ENCODE data around the gene EME1. TPM values are rescaled to one million over a fixed set of nuclear protein-coding genes. Genes with fewer than 3 reads are reported as not detected.

Gene EME1
- total RNA-seq, 3 donors from 2014 or later, result 0.76 to 4.0 (median 1.8) TPM

GRCh38 chr17:50359005-50359699 is 13.9 kb upstream of the EME1 start:
- Histone ChIP-seq H3K4me1 (ENCODE audit: low read depth) (peaks cover 5% of the 10 kb centered on the region), H3K36me3 (ENCODE audit: low read depth) (no peaks in the 10 kb centered on the region), H3K4me3 (no peak overlapping the region), H3K9me3 (no peaks in the 10 kb centered on the region)
- DNase-seq, result no peak
- TF ChIP-seq CTCF (IDR thresholded peaks at IDR 0.05), result no peak
- no peak for ATAC-seq
- intact Hi-C loops (cut with DNase I, micrococcal nuclease), result no loop called here

GRCh38 chr17:50359998-50360461 is 13.0 kb upstream of the EME1 start:
- peaks cover 5% of the 10 kb centered on the region for H3K4me1 ChIP-seq (ENCODE audit: low read depth)
- TF ChIP-seq CTCF (IDR thresholded peaks at IDR 0.05), result no peak
- no peak overlapping the region for H3K4me3 ChIP-seq
- no peaks in the 10 kb centered on the region for H3K36me3 ChIP-seq (ENCODE audit: low read depth)
- DNase-seq (no peak), ATAC-seq (no peak)
- H3K9me3 ChIP-seq, result no peaks in the 10 kb centered on the region
- intact Hi-C loops (cut with DNase I, micrococcal nuclease), result loop anchor here in 1 of 2 donors (10.0 kb wide), 1 partner anchor 125 kb away; no protein-coding TSS in a partner anchor

- Histone ChIP-seq H3K36me3 (ENCODE audit: low read depth) (no peaks in the 10 kb centered on the region), H3K9me3 (no peaks in the 10 kb centered on the region), H3K4me1 (ENCODE audit: low read depth) (peaks cover 5% of the 10 kb centered on the region), H3K4me3 (no peak overlapping the region)
- DNase-seq, result no peak
- no peak for ATAC-seq
- TF ChIP-seq CTCF (IDR thresholded peaks at IDR 0.05), result no peak
- intact Hi-C loops (cut with DNase I, micrococcal nuclease), result loop anchor here in 1 of 2 donors (10.0 kb wide), 1 partner anchor 124 kb away; no protein-coding TSS in a partner anchor
Observed at GRCh38 chr17:50360486-50361115, 12.4 kb upstream of the EME1 start.

- intact Hi-C loops (cut with DNase I, micrococcal nuclease), result loop anchor here in 1 of 2 donors (10.0 kb wide), 1 partner anchor 123 kb away; no protein-coding TSS in a partner anchor
- peak in 2 of 3 donors; percentile 61 to 70 for DNase-seq
- H3K4me1 ChIP-seq (ENCODE audit: low read depth), result peaks cover 5% of the 10 kb centered on the region
- H3K9me3 ChIP-seq, result no peaks in the 10 kb centered on the region
- no peak overlapping the region for H3K4me3 ChIP-seq
- TF ChIP-seq CTCF (IDR thresholded peaks at IDR 0.05), result peak; percentile 79
- no peaks in the 10 kb centered on the region for H3K36me3 ChIP-seq (ENCODE audit: low read depth)
- peak; percentile 86 for ATAC-seq
Observed at GRCh38 chr17:50361561-50362480, 11.2 kb upstream of the EME1 start.

- Histone ChIP-seq H3K4me3 (no peak overlapping the region), H3K4me1 (ENCODE audit: low read depth) (peaks cover 5% of the 10 kb centered on the region), H3K36me3 (ENCODE audit: low read depth) (no peaks in the 10 kb centered on the region), H3K9me3 (no peaks in the 10 kb centered on the region)
- intact Hi-C loops (cut with DNase I, micrococcal nuclease), result loop anchor here in 1 of 2 donors (10.0 kb wide), 1 partner anchor 122 kb away; no protein-coding TSS in a partner anchor
- ATAC-seq (no peak), DNase-seq (no peak)
- TF ChIP-seq CTCF (IDR thresholded peaks at IDR 0.05), result no peak
Observed at GRCh38 chr17:50362661-50363060, 10.4 kb upstream of the EME1 start.
